ENCODE data around the gene CPXM2. TPM values are rescaled to one million over a fixed set of nuclear protein-coding genes. Genes with fewer than 3 reads are reported as not detected.

Gene CPXM2
- total RNA-seq, 1 experiment from 2014 or later: 0.12 TPM

GRCh38 chr10:123744224-123744536, 147.4 kb downstream of the CPXM2 start:
- Histone ChIP-seq H3K9me3 (ENCODE audit: control insufficient read depth in 1 of 2, insufficient read depth in 1 of 2, low read depth in 1 of 2, low read length in 2 of 2) (no peaks in the 10 kb centered on the region), H3K36me3 (ENCODE audit: control insufficient read depth in 1 of 2, insufficient read depth in 2 of 2, low read length in 2 of 2) (no peaks in the 10 kb centered on the region), H3K9me2 (ENCODE audit: insufficient read depth) (no peaks in the 10 kb centered on the region), H3K79me2 (ENCODE audit: insufficient read depth, low read length) (no peaks in the 10 kb centered on the region), H3K27ac (ENCODE audit: low read depth, low read length) (no peak overlapping the region), H2AFZ (ENCODE audit: low read depth, low read length, poor library complexity, severe bottlenecking) (no peak overlapping the region), H3K27me3 (ENCODE audit: insufficient read depth, low read length) (peaks cover 57% of the 10 kb centered on the region), H3K4me3 (replicated peaks in 1 of 2; ENCODE audit: low read depth in 1 of 2, low read length in 2 of 2) (no peak overlapping the region), H3K9ac (ENCODE audit: low read length) (no peak overlapping the region), H4K20me1 (ENCODE audit: insufficient read depth) (no peaks in the 10 kb centered on the region), H3K4me1 (ENCODE audit: control insufficient read depth in 1 of 2, insufficient read depth in 2 of 2, low read length in 2 of 2) (no peaks in the 10 kb centered on the region), H3K4me2 (ENCODE audit: low read length) (no peak overlapping the region)
- TF ChIP-seq MAX (IDR thresholded peaks at IDR 0.05): no peak
- no peak for TF ChIP-seq POLR2AphosphoS5 (IDR thresholded peaks at IDR 0.05; ENCODE audit: low read depth, low read length)
- TF ChIP-seq SP1 (IDR thresholded peaks at IDR 0.05; ENCODE audit: low read depth): no peak
- TF ChIP-seq CEBPB (IDR thresholded peaks at IDR 0.05; ENCODE audit: low read depth): no peak
- TF ChIP-seq ZBTB33 (IDR thresholded peaks at IDR 0.05; ENCODE audit: extremely low read depth, insufficient replicate concordance, low read length): no peak
- TF ChIP-seq ZFX (IDR thresholded peaks at IDR 0.05): no peak
- TF ChIP-seq CBX3 (IDR thresholded peaks at IDR 0.05; ENCODE audit: low read depth): no peak
- TF ChIP-seq ELF1 (IDR thresholded peaks at IDR 0.05; ENCODE audit: borderline replicate concordance, low read depth): no peak
- TF ChIP-seq RAD21 (IDR thresholded peaks at IDR 0.05; ENCODE audit: low read depth): no peak
- TF ChIP-seq, protein P1, sequence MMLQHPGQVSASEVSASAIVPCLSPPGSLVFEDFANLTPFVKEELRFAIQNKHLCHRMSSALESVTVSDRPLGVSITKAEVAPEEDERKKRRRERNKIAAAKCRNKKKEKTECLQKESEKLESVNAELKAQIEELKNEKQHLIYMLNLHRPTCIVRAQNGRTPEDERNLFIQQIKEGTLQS (IDR thresholded peaks at IDR 0.05): no peak
- TF ChIP-seq POLR2A (IDR thresholded peaks at IDR 0.05; ENCODE audit: borderline replicate concordance, extremely low read depth, insufficient read depth, insufficient read length): no peak
- TF ChIP-seq, protein P2, sequence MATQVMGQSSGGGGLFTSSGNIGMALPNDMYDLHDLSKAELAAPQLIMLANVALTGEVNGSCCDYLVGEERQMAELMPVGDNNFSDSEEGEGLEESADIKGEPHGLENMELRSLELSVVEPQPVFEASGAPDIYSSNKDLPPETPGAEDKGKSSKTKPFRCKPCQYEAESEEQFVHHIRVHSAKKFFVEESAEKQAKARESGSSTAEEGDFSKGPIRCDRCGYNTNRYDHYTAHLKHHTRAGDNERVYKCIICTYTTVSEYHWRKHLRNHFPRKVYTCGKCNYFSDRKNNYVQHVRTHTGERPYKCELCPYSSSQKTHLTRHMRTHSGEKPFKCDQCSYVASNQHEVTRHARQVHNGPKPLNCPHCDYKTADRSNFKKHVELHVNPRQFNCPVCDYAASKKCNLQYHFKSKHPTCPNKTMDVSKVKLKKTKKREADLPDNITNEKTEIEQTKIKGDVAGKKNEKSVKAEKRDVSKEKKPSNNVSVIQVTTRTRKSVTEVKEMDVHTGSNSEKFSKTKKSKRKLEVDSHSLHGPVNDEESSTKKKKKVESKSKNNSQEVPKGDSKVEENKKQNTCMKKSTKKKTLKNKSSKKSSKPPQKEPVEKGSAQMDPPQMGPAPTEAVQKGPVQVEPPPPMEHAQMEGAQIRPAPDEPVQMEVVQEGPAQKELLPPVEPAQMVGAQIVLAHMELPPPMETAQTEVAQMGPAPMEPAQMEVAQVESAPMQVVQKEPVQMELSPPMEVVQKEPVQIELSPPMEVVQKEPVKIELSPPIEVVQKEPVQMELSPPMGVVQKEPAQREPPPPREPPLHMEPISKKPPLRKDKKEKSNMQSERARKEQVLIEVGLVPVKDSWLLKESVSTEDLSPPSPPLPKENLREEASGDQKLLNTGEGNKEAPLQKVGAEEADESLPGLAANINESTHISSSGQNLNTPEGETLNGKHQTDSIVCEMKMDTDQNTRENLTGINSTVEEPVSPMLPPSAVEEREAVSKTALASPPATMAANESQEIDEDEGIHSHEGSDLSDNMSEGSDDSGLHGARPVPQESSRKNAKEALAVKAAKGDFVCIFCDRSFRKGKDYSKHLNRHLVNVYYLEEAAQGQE (IDR thresholded peaks at IDR 0.05; ENCODE audit: low read depth): no peak
- no peak for TF ChIP-seq EZH2 (IDR thresholded peaks at IDR 0.05)
- no peak for TF ChIP-seq TCF7L2 (IDR thresholded peaks at IDR 0.05; ENCODE audit: borderline replicate concordance, extremely low read depth, insufficient read depth, insufficient read length)
- no peak for TF ChIP-seq JUND (IDR thresholded peaks at IDR 0.05)
- no peak for TF ChIP-seq EGR1 (IDR thresholded peaks at IDR 0.05; ENCODE audit: low read depth)
- no peak for TF ChIP-seq SIN3A (IDR thresholded peaks at IDR 0.05; ENCODE audit: low read depth)
- DNase-seq (ENCODE audit: low read depth, low spot score) (no peak), ATAC-seq (no peak)
- ChIA-PET CTCF (no interaction called here), RAD21 (ENCODE audit: low non-redundant PET in 1 of 2, low total read pairs in 2 of 2, uncharacterized antibody in 2 of 2, unreplicated experiment in 2 of 2) (no interaction called here), POLR2A (no interaction called here)
- intact Hi-C loops (cut with micrococcal nuclease): no loop called here
- BruUV-seq (replicated peaks): no TSS peak

Data from HCT116 (cell line).